Measurements from ENCODE around the gene GUCY1B1.

GUCY1B1 gene

DNA sequence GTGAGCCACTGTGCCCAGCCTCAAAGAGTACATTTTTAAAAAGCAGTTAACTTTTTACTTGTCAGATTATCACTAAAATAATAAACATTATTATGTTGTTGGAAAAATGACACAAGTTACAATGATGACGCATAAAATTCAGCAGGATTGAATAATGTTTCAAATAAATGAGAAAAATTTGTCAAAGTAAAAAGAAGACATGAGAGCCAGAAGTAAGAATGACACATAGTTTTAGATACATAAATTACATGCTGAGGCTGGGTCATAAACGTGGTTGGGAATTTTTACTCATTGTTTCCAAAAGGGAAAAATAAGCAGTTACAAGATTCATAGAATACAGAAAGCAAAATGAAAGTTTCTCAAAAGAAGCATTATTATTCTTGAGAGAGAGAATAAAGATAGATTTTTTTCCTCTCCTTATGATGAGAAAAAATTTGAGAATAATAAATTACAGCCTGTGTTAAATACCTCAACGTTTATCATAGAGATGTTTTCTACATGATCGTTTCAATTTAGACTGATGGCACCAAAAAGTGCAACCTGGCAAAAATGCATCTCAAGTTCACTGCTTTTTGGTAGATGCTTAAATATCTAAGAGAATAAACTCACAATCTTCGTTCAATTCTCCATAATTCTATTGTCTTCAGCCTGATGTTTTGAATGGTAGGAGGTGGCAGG, 40.4 kb downstream of the GUCY1B1 start:
- no peak for DNase-seq (ENCODE audit: low read depth, low spot score)
- ChIA-PET CTCF (no interaction called here), POLR2A (no interaction called here)
- no peak overlapping the region for H3K4me3 ChIP-seq (ENCODE audit: low read depth, low read length)
- TF ChIP-seq, protein P1, sequence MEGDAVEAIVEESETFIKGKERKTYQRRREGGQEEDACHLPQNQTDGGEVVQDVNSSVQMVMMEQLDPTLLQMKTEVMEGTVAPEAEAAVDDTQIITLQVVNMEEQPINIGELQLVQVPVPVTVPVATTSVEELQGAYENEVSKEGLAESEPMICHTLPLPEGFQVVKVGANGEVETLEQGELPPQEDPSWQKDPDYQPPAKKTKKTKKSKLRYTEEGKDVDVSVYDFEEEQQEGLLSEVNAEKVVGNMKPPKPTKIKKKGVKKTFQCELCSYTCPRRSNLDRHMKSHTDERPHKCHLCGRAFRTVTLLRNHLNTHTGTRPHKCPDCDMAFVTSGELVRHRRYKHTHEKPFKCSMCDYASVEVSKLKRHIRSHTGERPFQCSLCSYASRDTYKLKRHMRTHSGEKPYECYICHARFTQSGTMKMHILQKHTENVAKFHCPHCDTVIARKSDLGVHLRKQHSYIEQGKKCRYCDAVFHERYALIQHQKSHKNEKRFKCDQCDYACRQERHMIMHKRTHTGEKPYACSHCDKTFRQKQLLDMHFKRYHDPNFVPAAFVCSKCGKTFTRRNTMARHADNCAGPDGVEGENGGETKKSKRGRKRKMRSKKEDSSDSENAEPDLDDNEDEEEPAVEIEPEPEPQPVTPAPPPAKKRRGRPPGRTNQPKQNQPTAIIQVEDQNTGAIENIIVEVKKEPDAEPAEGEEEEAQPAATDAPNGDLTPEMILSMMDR (IDR thresholded peaks at IDR 0.05; ENCODE audit: insufficient read depth, low read length, missing control alignments), result no peak

DNA sequence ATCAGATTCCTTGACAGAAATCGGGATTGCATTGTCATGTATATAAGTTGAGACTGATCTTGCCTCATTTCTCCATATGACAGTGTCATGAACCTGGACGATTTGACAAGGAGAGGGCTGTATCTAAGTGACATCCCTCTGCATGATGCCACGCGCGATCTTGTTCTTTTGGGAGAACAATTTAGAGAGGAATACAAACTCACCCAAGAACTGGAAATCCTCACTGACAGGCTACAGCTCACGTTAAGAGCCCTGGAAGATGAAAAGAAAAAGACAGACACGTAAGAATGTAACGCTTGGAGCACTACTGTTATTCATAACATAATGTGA, 40.9 kb downstream of the GUCY1B1 start:
- POLR2A ChIA-PET, result no interaction called here

DNA sequence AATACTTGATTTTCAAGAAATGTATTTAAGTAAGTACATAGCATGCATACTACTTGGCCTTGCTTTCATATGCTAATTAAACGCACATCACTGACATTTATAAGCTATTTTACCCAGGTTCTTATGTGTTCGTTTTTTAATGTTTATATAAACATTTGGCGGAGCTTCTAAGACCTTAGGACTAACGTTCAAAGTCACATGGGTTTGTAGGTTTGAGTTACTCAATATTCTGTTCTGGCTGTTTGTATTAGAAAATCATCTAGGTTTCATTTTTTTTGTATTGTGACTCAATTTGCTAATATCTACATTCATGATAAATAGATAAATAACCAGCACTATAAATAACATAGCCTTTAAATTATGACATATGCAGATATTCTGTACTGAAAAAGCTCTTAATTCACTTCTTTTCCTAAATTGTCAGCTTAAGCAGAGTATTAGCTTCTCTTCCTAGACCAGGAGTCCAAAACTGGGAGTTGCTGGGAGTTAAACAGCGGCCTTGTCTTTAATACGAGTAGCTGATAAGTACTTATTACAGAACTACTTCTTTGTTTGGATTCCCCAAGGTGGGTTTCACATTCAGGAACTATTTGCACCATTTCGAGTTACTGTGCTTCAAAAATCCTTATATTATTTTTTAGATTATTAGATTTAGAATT, 42.0 kb downstream of the GUCY1B1 start:
- no peak overlapping the region for H3K4me3 ChIP-seq (ENCODE audit: low read depth, low read length)
- DNase-seq (ENCODE audit: low read depth, low spot score), result no peak
- TF ChIP-seq, protein P1 (IDR thresholded peaks at IDR 0.05; ENCODE audit: insufficient read depth, low read length, missing control alignments), result no peak
- ChIA-PET CTCF (interaction anchor here (1.1 to 1.9 kb wide), 4 partner anchors 10 to 152 kb away, joined by 4 to 7 read pairs (median 4); partner anchors contain the start of gene CTSO), POLR2A (no interaction called here)

More for the DNA sequence above, 40.9 kb downstream of the GUCY1B1 start:
- no peak for DNase-seq (ENCODE audit: low read depth, low spot score)
- CTCF ChIA-PET, result interaction anchor here (1.1 kb wide), 1 partner anchor 11 kb away, joined by 4 read pairs; no protein-coding TSS in a partner anchor
- TF ChIP-seq, protein P1 (IDR thresholded peaks at IDR 0.05; ENCODE audit: insufficient read depth, low read length, missing control alignments), result no peak
- no peak overlapping the region for H3K4me3 ChIP-seq (ENCODE audit: low read depth, low read length)

DNA sequence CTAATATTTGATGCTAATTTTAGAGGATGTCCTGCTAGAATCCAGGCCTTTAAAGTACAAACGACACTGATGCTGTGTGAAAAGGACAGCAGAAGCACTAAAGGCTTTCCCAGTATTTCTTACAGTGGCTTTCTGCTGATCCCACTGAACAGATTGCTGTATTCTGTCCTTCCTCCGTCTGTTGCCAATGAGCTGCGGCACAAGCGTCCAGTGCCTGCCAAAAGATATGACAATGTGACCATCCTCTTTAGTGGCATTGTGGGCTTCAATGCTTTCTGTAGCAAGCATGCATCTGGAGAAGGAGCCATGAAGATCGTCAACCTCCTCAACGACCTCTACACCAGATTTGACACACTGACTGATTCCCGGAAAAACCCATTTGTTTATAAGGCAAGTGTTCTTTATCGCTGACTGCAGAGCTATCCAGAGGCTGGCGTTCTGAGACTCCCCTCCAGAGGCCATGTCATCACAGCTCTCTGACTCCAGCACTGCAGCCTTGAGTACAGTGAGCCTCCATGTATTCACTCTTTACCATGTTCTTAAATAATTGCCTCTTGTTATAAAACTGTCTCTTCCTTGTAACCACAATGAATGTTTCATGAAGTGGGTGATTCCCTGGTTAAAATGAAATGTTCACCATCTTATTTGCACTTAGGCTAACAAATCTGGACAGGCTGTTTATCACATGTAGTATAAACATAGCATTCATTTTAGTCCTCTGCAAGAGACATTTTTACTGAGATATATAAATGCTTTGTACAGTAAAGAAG, 43.6 kb downstream of the GUCY1B1 start:
- ChIA-PET CTCF (interaction anchor here (1.3 to 1.9 kb wide), 2 partner anchors 15 to 151 kb away, joined by 5 to 7 read pairs; partner anchors contain the start of gene CTSO), POLR2A (no interaction called here)
- TF ChIP-seq, protein P1 (IDR thresholded peaks at IDR 0.05; ENCODE audit: insufficient read depth, low read length, missing control alignments), result no peak
- no peak for DNase-seq (ENCODE audit: low read depth, low spot score)
- no peak overlapping the region for H3K4me3 ChIP-seq (ENCODE audit: low read depth, low read length)

DNA sequence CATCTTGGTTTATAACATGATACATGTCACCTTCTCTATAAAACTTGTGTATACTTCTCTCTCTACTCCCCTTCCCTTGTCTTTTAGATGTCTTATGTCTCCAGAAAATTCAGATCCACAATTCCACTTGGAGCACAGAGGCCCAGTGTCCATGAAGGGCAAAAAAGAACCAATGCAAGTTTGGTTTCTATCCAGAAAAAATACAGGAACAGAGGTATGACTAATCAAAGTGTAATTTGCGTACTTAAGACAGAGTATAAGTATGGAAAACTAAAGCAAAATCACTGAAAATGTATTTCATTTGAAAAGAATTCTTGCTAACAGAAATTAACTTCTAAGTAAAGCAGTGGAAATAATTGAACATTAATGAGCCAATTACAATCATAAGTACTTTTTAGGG, 46.2 kb downstream of the GUCY1B1 start:
- no peak overlapping the region for H3K4me3 ChIP-seq (ENCODE audit: low read depth, low read length)
- ChIA-PET CTCF (interaction anchor here (1.7 to 8.1 kb wide), 2 partner anchors 16 to 148 kb away, joined by 5 to 132 read pairs; partner anchors contain the start of gene CTSO), POLR2A (no interaction called here)
- TF ChIP-seq, protein P1 (IDR thresholded peaks at IDR 0.05; ENCODE audit: insufficient read depth, low read length, missing control alignments), result no peak
- DNase-seq (ENCODE audit: low read depth, low spot score), result no peak

DNA sequence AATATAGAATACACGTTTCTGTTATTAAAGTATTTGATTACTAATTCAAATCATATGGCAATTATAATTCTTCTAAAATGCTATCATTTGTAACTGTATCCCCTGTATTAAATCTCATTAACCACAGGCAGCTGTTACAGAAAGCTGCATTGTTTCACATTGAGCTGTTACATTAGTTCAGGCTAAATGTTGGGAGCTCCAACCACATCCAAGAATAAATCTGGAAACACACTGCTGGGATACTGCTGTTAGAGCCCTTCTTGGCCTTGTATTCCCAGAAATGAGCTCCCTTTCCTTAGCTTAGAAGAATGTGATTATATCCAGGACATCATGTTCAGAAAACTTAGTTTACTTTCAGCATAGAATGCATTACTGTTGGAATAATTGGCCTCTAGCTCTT, 48.2 kb downstream of the GUCY1B1 start:
- H3K4me3 ChIP-seq (ENCODE audit: low read depth, low read length), result no peak overlapping the region
- POLR2A ChIA-PET, result interaction anchor here (1.7 kb wide), 1 partner anchor 146 kb away, joined by 7 read pairs; the partner anchor contains the start of gene CTSO
- TF ChIP-seq, protein P1 (IDR thresholded peaks at IDR 0.05; ENCODE audit: insufficient read depth, low read length, missing control alignments), result no peak
- DNase-seq (ENCODE audit: low read depth, low spot score), result peak; percentile 61
- CTCF ChIA-PET, result interaction anchor here (1.3 to 8.1 kb wide), 2 partner anchors 18 to 146 kb away, joined by 3 to 132 read pairs; partner anchors contain the start of gene CTSO
